Medulla oblongata (tissue), 1 donor: ENCODE results near the gene LHFPL6.

Experiments
- DNase-seq: peaks from one replicate; pipeline ENCODE4 v3.0.0-alpha.2; 2015; ENCODE audit errors: extremely low spot score

Gene LHFPL6

DNA sequence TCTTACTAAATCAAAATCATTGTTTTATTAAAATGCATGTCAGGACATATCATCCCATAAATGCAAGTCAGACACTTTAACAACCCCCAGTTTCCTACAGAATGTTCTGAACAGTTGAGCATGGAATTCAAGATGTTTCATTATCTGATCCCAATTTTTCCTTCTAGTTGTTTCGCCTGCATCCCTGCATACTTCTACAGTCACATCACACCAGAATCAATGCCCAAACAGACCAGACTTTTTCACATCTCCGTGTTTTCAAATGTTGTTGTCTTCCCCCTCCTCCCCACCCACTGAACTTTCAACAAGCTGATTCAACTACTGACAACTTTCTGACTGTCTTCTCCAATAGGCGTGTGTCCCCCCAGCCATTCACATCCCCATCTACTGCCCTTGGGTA, 48.6 kb downstream of the LHFPL6 start:
- DNase-seq: no peak

DNA sequence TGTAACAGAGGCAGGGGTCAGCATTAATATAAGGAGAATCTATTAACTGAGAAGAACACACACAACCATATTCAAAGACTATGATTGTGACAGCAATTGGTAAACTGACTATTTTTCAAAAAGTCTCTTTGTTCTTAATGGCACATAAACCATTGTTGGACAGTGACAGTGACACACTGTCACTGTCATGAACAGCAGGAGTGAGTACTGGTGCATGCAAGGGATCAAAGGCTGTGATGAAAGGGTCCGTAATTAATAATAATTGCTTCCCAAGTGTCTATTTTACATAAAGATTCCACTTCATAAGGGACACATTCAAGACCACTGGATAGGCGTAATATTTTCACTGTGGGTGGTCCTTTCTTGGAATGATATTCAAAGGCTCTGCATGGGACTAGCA, 50.7 kb downstream of the LHFPL6 start:
- peak; percentile 33 for DNase-seq

DNA sequence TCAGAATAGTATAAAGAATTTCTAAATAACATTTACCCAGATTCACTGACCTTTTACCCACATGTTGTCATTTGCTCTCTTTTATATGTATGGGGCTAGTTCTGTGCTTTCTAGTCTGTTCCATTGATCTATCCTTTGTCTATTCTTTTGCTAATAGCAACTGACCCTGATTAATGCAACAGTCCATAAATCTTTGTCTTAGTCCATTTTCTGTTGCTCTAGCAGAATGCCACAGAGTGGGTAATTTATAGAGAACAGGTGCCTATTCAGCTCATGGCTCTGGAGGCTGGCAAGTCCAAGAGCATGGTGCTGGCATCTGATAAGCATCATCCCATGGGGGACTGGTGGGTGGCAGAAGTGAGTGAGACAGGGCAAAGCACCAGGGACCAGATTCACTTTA, 52.1 kb downstream of the LHFPL6 start:
- DNase-seq: no peak

DNA sequence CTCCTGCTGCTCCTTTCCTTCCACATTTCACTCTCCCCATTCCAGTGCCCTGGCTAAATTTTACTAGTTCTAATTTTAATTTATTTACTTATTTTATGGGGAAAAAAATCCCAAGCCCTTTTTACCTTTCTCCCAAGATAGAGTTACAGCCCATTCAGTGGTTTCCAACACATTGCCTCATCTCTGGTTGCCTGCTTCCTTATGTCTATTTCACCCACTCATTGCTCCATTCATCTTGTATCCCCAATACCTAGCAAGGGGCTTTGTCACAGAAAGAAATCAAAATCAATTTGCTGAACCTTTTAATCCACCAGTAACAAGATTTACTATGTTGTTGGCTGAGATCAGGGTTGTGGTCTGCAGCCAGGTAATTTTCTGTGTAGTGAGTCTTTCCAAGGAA, 55.9 kb downstream of the LHFPL6 start:
- no peak for DNase-seq

DNA sequence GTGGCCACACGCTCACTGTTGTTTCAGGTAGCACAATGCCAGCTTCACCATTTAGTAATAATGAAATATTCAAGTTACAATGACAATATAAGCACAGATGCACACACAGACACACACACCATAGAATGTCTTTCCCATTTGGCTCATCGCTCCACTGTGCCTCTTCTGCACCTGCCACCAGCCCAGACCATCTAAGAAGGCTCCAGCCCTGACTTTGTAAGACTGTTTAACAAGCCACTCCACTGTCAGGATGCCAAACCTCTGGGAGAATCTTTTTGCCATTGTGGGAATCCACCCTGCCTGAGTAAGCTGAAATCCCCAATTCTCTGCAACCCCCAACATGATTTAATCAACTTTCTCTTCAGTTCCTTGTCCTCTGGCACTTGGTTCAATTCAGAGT, 60.6 kb downstream of the LHFPL6 start:
- DNase-seq: no peak

DNA sequence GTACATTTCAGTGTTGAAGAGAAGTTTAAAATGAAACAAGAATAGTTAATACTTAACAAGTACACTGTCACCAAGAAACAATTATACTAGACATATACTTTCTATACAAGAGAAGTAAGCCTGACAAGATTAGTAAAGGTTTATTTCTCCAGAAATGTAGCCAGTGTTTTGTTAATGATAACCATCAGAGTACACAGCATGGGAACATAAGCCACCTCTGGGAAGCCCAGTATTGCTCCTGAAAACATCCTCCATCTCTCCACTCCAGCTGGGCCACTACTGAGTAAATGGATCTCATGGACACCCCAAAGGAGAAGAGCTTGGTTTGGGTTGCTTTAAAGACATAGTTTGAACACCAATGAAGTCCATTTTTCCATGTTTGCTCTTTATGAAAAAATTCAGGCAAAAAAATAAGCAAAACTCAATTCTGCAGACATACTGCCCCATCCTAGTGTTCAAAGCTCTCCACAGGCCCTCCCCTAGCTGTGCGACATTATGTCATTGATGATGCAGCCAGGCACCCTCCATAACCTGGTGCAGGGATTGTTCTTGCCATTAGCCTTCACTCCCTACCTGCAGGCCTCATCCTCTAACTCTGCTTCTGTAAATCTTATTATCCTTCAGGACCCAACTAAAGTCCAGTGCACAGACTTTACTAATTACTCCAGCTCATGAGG, 61.9 kb downstream of the LHFPL6 start:
- DNase-seq: no peak

DNA sequence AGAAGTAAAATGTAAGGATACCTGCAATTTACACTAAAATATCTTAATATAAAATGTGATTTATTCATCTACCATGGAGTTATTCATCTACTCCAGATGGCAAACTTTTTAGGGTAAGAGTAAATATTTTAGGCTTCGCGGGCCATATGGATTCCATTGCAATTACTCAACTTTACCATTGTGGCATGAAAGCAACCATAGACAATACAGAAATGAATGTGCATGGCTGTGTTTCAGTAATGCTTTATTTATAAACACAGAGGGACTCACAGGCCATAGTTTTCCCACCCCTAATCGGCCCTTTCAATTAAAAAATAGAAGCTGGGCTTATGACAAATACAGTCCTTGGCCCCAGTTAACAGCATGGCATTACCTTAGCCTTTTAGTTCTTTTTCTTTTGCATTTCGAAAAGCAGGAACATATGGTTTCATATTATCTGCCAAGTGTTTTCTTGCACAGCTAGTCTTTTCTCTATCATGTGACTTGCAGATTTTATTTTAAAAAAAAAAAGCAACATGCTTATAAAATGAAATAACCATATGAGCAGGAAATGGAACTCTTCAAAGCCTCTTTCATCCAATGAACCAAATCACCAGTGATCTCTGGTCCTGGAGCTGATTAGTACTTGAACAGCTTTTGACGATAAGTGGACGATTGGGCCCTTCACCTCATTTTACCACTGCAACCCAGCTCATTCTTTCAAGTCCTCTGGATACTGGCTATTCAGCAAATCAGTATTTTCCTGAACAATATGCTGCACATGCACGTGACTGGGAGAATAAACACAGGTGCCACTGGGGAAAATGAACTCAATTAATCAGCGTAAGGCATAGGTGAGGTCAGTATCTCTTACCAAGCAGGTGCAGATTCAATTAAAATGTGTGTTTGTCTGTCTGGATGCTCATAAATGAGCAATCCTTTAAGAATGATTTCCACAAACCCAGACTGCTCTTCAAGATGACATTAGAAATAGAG, 63.9 kb downstream of the LHFPL6 start:
- DNase-seq: no peak

DNA sequence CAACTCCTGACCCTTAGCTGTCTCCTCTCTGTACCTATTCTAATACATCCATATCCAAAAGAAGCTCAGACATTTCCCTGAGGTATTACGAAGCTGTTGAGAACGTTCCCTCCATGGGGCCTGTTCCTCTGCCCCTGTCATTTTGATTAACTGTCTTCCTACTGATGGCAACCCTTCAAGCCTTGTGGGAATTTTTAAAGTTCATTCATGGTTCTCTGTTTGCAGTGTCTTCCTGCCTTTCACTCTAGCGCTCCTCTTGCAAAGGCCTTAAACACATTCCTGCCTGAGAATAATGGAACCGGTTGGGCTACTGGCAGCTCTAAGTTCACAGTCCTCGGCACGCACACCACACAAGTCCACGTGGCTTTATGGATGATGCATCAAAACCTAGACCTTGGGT, 66.1 kb downstream of the LHFPL6 start:
- no peak for DNase-seq

DNA sequence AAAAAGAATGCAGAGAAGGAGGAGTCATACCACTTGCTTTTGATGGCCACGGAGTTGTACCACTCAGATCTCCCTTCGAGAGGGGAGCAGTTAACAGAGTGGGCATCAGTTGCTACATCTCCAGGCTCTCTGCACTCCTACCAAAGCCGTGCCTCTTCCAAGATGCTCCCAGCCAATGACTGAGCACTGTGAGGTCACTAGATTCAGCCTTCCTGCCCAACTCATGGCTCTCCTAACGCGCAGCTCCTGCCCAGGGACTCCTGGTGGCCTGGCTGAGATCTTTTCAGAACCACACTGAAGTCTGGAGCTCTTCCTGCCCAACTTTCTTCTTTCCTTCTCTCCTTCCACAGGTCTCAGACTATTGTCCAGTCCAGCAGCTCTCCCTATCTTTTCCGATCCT, 66.7 kb downstream of the LHFPL6 start:
- no peak for DNase-seq

DNA sequence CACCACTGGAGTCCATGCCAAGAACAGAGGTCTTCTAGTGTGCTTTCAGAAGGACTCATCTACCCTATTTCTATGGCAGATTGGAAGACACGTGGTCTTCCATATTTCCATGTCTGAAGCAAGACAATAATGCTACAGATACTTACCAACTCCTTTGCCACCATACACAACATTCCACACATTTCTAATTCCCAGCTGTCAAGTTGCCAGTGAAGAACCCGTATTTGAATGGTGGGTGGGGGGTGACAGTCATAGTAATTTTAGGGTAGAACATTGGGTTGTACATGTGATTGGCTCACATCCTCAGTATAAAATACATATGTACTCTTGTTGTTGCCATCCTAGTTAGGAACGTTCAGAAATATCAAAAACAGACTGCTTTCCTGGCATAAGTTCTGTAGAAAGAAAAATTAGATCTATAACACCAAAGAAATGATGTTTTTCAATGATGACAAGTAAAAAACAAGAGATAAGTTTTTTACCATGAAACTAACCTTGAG, 69.3 kb downstream of the LHFPL6 start:
- no peak for DNase-seq

DNA sequence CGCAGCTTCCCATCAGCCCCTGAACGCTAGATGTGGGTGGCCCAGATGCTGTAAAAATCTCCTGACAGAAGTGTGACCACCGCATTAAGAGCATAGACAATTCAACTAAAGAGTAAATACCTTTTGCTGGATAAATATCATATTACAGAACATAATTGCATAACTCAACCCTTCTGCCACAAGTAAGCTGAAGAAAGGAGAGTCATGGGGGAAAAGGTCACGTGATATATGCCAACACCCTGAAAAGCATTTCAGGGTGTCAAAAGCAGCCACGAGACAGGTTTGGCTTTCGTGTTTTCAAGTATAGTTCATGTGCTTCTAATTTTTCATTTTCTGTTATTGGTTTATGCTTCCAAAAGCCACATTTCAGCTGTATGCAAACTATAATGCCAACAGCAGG, 71.3 kb downstream of the LHFPL6 start:
- no peak for DNase-seq

DNA sequence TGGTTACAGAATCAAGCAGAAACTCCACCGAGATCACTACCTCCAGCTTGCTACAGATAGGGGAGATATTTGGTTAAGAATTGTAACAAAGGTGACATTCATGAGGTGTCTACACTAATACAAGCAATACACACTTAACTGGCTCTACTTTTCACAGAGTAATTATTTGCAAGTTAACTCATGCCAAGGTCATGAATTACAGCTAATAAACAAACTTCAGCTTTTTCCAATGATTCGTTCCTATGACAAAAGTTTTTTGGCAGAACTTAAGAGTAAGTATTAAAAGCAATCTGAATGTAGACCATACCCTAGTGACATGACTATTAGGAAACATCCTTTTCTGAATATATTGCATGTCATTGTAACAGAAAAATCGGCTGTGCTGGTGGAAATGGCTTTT, 72.1 kb downstream of the LHFPL6 start:
- DNase-seq: no peak

DNA sequence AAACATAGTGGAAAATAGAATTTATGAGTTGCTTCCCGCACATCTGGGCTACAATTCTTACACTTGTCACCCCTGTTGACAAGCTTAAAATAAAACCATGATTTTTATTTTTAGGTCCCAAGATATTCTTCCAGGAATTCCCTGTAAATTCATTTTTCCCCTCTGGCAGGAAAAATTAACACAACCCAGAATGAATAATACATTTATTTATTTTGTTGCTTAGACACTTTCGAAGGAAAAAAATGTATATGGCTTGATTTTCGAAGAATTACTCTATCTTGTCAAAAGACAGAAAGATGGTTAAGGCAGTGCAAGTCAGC, 74.4 kb downstream of the LHFPL6 start:
- DNase-seq: no peak

DNA sequence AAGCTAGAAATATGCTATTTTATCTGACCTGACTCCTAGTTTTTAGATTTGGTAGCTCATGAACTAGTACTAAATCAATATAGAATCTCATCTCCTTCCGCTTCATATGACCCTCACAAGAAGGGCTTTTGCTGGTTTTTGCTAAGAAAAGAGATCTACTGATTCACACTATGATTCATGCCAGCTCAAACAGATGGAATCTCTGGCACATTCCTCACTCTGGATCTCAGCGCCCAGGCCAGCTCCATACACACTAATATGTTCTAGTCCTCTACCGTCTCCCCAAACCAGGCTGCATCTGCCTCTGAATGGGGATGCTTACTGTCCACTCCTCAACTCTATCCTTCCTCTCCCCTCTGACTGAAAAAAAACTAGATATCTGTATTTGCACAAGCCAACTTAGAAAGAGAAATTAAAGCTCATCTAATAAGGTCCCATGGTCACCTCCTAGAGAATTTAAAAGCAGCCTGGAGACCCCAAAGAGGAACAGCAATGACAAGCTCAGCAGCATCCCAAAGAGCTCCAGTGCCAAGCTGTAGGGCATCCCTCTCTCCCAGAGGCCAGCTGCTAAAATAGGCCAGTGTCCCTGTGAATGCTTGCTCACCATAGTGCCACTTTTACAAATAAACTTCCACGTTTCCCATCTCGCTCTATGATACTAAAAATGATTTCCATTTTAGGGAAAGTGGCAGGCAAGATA, 74.9 kb downstream of the LHFPL6 start:
- DNase-seq: no peak

DNA sequence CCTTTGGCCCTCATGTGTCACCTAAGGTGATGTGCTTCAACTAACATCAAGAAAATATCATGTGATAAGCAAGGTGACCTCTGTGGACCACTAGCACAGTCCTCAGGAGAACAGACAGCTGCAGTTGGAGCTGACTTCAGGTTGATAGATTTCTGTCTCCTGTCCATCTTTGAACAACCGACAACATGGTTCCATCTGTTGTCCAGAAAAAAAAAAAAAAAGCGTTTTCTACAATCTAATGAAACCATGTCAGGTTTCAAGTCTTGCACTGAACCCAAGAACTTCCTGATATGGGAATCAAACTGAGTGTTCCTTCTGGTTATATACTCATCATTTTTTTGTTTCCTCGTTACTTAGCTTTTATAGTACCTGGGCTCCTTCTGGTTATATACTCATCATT, 75.7 kb downstream of the LHFPL6 start:
- no peak for DNase-seq

DNA sequence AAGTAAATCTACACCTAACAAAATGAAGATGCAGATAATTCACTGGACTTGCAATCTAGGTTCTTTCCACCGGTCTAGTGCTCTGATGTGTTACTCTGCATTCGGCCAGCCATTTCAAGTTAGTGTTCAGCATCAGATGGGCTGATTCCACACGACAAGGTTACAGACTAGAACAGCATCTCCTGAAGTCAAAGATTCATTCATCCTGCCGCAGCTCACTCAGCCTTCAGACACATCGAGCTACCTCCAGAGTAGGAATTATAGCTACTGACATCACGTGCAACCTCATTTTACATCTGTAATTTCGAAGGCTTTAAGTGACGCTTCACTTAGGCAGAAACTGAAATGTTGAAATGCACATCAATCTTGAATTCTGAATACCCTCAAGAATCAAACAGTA, 76.5 kb downstream of the LHFPL6 start:
- DNase-seq: no peak

DNA sequence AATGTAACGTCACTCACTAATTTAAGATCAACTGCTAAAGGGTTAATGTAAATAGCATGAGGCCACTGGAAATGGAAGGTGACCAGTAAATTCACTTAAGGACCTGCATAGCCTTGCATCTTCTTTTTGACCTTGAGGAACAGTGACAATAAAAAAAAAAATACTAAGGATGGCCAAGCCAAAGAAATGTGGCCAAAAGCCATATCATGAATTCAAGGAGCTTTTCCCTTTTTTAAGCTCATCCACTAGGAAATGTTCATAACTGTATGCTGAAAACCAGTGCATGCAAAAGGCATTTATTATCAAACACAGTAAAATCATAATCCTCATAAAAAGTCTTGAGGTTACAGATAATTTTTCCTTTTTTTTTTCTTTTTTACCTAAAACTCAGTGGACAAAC, 77.5 kb downstream of the LHFPL6 start:
- DNase-seq: no peak

DNA sequence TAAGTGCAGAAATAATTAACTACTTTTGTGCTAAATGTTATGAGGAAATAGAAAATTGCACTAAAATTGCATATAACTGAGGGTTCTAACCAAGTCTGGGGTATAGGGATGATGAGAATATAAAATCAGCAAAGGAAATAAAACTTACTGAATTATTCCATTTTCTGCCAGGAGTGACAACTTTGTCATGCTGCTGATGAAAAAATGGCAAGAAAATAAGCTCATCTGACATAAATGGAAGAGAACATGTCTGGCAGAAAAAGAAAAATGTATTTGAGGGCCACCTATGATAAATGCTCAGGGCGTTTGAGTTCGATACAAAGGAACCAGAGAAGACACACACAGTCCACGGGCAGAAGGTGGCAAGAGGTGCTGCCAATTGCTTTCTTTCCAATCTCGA, 78.2 kb downstream of the LHFPL6 start:
- no peak for DNase-seq

DNA sequence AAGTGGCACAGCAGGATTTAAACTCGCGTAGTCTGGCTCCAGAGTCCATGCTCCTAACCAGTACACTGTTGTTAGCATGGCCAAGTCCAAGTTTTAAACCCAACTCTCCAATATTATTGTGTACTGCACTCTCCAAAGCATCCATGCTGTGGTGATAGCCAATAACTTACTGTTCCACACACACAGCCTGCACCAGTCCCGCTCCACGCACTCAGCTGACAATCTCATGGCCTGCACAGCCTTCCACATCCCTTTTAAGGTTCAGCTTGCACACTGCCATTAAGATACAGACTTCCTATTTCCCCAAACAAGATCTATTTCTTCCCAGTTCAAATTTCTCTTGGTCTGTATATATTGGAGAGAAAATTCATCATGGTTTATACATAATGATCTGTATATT, 80.7 kb downstream of the LHFPL6 start:
- DNase-seq: no peak

DNA sequence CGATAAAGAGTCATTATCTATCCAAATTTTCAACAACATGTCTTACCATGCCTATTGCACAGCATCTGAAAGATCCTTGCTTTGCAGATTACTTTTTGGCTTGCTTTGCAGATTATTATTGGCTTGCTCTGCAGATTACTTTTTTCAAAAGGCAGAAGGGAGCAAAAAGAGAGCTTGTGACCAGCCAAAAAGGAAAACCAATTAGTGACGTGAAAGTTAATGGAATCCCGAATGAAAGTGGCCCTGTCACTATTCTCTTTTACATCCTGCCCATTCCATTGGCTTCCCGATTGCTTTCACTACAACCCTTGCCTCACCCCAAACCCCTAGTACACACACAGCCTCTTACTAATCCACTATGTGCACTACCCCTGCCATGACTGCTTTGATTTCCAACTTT, 81.3 kb downstream of the LHFPL6 start:
- DNase-seq: no peak

DNA sequence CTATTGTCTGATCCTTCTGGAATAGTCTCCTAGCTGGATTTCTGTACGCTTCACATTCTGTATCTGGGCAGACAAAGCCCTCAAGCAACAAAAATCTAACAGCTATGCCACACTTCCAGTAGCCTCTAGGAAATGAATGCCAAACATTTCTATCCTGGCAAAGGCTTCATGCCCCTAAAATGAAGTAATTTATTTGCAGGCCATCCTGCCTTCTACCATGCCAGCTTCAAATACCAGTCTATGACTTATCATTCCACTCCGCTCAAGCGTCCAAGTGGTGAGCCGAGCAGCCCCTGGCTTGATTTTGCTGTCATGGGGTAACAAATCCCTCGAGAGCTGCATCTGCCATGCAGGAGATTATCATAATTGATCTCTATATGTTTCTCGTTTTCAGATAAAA, 86.9 kb downstream of the LHFPL6 start:
- DNase-seq: peak; percentile 33

DNA sequence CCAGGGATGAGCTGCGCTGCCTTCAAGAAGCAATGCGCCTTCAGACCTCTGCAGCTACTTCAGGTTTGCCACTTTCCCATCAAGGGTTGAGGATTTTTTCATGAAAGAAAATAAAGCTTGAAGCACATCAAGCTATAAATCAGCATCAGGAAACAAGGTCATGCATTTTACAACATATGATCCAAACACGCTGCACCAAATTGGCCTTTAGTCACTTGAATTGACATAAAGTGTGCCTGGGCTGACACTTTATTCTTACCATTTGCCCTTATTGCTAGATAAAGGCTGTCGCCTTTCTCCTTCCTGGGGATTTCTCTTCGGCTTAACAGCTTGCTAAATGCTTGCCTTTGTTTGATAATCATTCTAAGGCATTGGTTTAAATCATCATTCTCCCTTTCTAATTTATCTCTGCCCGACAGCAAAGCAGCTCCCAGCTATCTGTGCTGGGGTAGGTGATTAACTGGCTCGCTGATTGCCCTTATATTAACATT, 87.7 kb downstream of the LHFPL6 start:
- DNase-seq: no peak
